Vagina (tissue), 2 donors: ENCODE measurements around the gene MACO1.

Experiments
- CTCF ChIP-seq, 3 experiments: fragments of 450-650 bp in 2 of 3; fragments of 200-600 bp in 1 of 3; sonication (generic) in 1 of 3; IDR thresholded peaks; one replicate each; pipeline ENCODE4 v1.5.1; 2017 to 2019; ENCODE audit warnings: antibody characterized with exemption in 3 of 3, mild to moderate bottlenecking in 2 of 3, moderate library complexity in 2 of 3
- POLR2AphosphoS5 ChIP-seq, 2 donors: sonication (generic); formaldehyde crosslinking; IDR thresholded peaks; one replicate each; pipeline ENCODE4 v1.9.0; 2017; ENCODE audit warnings: antibody characterized with exemption in 2 of 2, mild to moderate bottlenecking in 2 of 2, low read depth in 1 of 2; ENCODE audit not compliant: insufficient read depth in 1 of 2

GRCh38 chr1:25476186-25477097 lies 45.7 kb downstream of the MACO1 start:
- TF ChIP-seq CTCF (IDR thresholded peaks at IDR 0.05) (no peak), POLR2AphosphoS5 (IDR thresholded peaks at IDR 0.05; ENCODE audit: insufficient read depth in 1 of 2, low read depth in 1 of 2) (peak in 1 of 2 donors; percentile 68)
